ENCODE measurements around the gene LTBP3. TPM values are rescaled to one million over a fixed set of nuclear protein-coding genes. Genes with fewer than 3 reads are reported as not detected.

Gene LTBP3
- total and polyA plus RNA-seq, 2 experiments from 2014 or later, result 53.7 to 85.3 TPM

- TF ChIP-seq EZH2phosphoT487 (IDR thresholded peaks at IDR 0.05; ENCODE audit: low read depth, severe bottlenecking, unreplicated experiment), result no peak
- no peak for TF ChIP-seq CTCF (IDR thresholded peaks at IDR 0.05; ENCODE audit: poor library complexity)
- no peak for TF ChIP-seq EZH2 (IDR thresholded peaks at IDR 0.05; ENCODE audit: borderline replicate concordance)
- Histone ChIP-seq H3K36me3 (replicated peaks; ENCODE audit: insufficient read depth, low read depth) (no peaks in the 10 kb centered on the region), H4K20me1 (ENCODE audit: insufficient read depth, poor library complexity, severe bottlenecking) (no peaks in the 10 kb centered on the region), H3K27me3 (peaks cover 20% of the 10 kb centered on the region), H3K79me2 (no peaks in the 10 kb centered on the region), H2AFZ (no peak overlapping the region), H3K27ac (no peak overlapping the region), H3K4me3 (no peak overlapping the region), H3K4me1 (ENCODE audit: insufficient read depth) (no peaks in the 10 kb centered on the region), H3K4me2 (no peak overlapping the region), H3K9me3 (ENCODE audit: low read depth) (no peaks in the 10 kb centered on the region), H3K9me2 (replicated peaks; ENCODE audit: insufficient read depth) (no peaks in the 10 kb centered on the region)
- 82% methylated on average over 8 of the region's 8 CpGs for WGBS (ENCODE audit: low lambda C conversion rate, missing lambda C conversion rate)
- DNase-seq (ENCODE audit: low spot score), result no peak
Observed at GRCh38 chr11:65584106-65584505, 25.9 kb upstream of the LTBP3 start.

- no peaks in the 10 kb centered on the region for H4K20me1 ChIP-seq (ENCODE audit: insufficient read depth, poor library complexity, severe bottlenecking)
- 91% methylated on average over 9 of the region's 10 CpGs for WGBS (ENCODE audit: low lambda C conversion rate, missing lambda C conversion rate)
- H3K4me3 ChIP-seq, result no peak overlapping the region
- no peaks in the 10 kb centered on the region for H3K9me2 ChIP-seq (replicated peaks; ENCODE audit: insufficient read depth)
- no peak overlapping the region for H3K4me2 ChIP-seq
- no peaks in the 10 kb centered on the region for H3K4me1 ChIP-seq (ENCODE audit: insufficient read depth)
- DNase-seq (ENCODE audit: low spot score), result no peak
- H3K36me3 ChIP-seq (replicated peaks; ENCODE audit: insufficient read depth, low read depth), result no peaks in the 10 kb centered on the region
- no peaks in the 10 kb centered on the region for H3K9me3 ChIP-seq (ENCODE audit: low read depth)
- no peaks in the 10 kb centered on the region for H3K79me2 ChIP-seq
- no peak for TF ChIP-seq EZH2 (IDR thresholded peaks at IDR 0.05; ENCODE audit: borderline replicate concordance)
- TF ChIP-seq CTCF (IDR thresholded peaks at IDR 0.05; ENCODE audit: poor library complexity), result no peak
- TF ChIP-seq EZH2phosphoT487 (IDR thresholded peaks at IDR 0.05; ENCODE audit: low read depth, severe bottlenecking, unreplicated experiment), result no peak
- peaks cover 20% of the 10 kb centered on the region for H3K27me3 ChIP-seq
- H2AFZ ChIP-seq, result no peak overlapping the region
- H3K27ac ChIP-seq, result no peak overlapping the region
Observed at GRCh38 chr11:65583589-65583988, 25.4 kb upstream of the LTBP3 start.

- Histone ChIP-seq H2AFZ (no peak overlapping the region), H3K36me3 (replicated peaks; ENCODE audit: insufficient read depth, low read depth) (no peaks in the 10 kb centered on the region), H3K27ac (no peak overlapping the region), H3K27me3 (peaks cover 20% of the 10 kb centered on the region), H3K4me2 (no peak overlapping the region), H3K4me3 (no peak overlapping the region), H4K20me1 (ENCODE audit: insufficient read depth, poor library complexity, severe bottlenecking) (no peaks in the 10 kb centered on the region), H3K9me3 (ENCODE audit: low read depth) (no peaks in the 10 kb centered on the region), H3K4me1 (ENCODE audit: insufficient read depth) (peaks cover 11% of the 10 kb centered on the region), H3K79me2 (no peaks in the 10 kb centered on the region), H3K9me2 (replicated peaks; ENCODE audit: insufficient read depth) (no peaks in the 10 kb centered on the region)
- TF ChIP-seq CTCF (IDR thresholded peaks at IDR 0.05; ENCODE audit: poor library complexity), result no peak
- TF ChIP-seq EZH2phosphoT487 (IDR thresholded peaks at IDR 0.05; ENCODE audit: low read depth, severe bottlenecking, unreplicated experiment), result no peak
- no peak for TF ChIP-seq EZH2 (IDR thresholded peaks at IDR 0.05; ENCODE audit: borderline replicate concordance)
- 93% methylated on average over 3 of the region's 3 CpGs for WGBS (ENCODE audit: low lambda C conversion rate, missing lambda C conversion rate)
- DNase-seq (ENCODE audit: low spot score), result no peak
Observed at GRCh38 chr11:65581928-65582327, 23.8 kb upstream of the LTBP3 start.

GRCh38 chr11:65580756-65581155 is 22.6 kb upstream of the LTBP3 start:
- no peaks in the 10 kb centered on the region for H3K79me2 ChIP-seq
- DNase-seq (ENCODE audit: low spot score), result no peak
- H3K4me3 ChIP-seq, result no peak overlapping the region
- no peaks in the 10 kb centered on the region for H3K36me3 ChIP-seq (replicated peaks; ENCODE audit: insufficient read depth, low read depth)
- H3K9me2 ChIP-seq (replicated peaks; ENCODE audit: insufficient read depth), result no peaks in the 10 kb centered on the region
- no peak overlapping the region for H3K4me2 ChIP-seq
- peaks cover 20% of the 10 kb centered on the region for H3K4me1 ChIP-seq (ENCODE audit: insufficient read depth)
- TF ChIP-seq EZH2phosphoT487 (IDR thresholded peaks at IDR 0.05; ENCODE audit: low read depth, severe bottlenecking, unreplicated experiment), result no peak
- TF ChIP-seq EZH2 (IDR thresholded peaks at IDR 0.05; ENCODE audit: borderline replicate concordance), result no peak
- no peak for TF ChIP-seq CTCF (IDR thresholded peaks at IDR 0.05; ENCODE audit: poor library complexity)
- H2AFZ ChIP-seq, result no peak overlapping the region
- peaks cover 20% of the 10 kb centered on the region for H3K27me3 ChIP-seq
- no peaks in the 10 kb centered on the region for H3K9me3 ChIP-seq (ENCODE audit: low read depth)
- WGBS (ENCODE audit: low lambda C conversion rate, missing lambda C conversion rate), result 85% methylated on average over 7 of the region's 8 CpGs
- no peak overlapping the region for H3K27ac ChIP-seq
- no peaks in the 10 kb centered on the region for H4K20me1 ChIP-seq (ENCODE audit: insufficient read depth, poor library complexity, severe bottlenecking)
